Neuronal stem cell (in vitro differentiated cells): ENCODE data around the gene GABBR2.

Source experiments
- DNase-seq: peaks from one replicate; pipeline ENCODE4 v3.0.0-alpha.2; 2013; ENCODE audit warnings: low spot score
- H2AFZ ChIP-seq: one replicate; pipeline ENCODE4 v1.6.1; 2013; ENCODE audit warnings: mild to moderate bottlenecking, low read length, inconsistent platforms
- H2AK5ac ChIP-seq: 2 replicates; pipeline ENCODE4 v1.6.1; 2013; ENCODE audit warnings: low read depth, mild to moderate bottlenecking, inconsistent platforms, low read length, moderate library complexity, mixed read lengths
- H2BK120ac ChIP-seq: 2 replicates; pipeline ENCODE4 v1.6.1; 2013; ENCODE audit warnings: low read depth, mild to moderate bottlenecking, inconsistent platforms, low read length, moderate library complexity, mixed read lengths
- H2BK12ac ChIP-seq: one replicate; pipeline ENCODE4 v1.6.1; 2013; ENCODE audit warnings: low read length, inconsistent platforms
- H2BK15ac ChIP-seq: 2 replicates; pipeline ENCODE4 v1.6.1; 2013; ENCODE audit warnings: mild to moderate bottlenecking, low read length, inconsistent platforms, mixed read lengths
- H2BK5ac ChIP-seq: one replicate; pipeline ENCODE4 v1.6.1; 2013; ENCODE audit warnings: inconsistent platforms, mild to moderate bottlenecking, low read length, moderate library complexity
- H3K14ac ChIP-seq: one replicate; pipeline ENCODE4 v1.6.1; 2013; ENCODE audit warnings: low read length, inconsistent platforms
- H3K18ac ChIP-seq: 2 replicates; pipeline ENCODE4 v1.6.1; 2013; ENCODE audit warnings: low read length, inconsistent platforms
- H3K23ac ChIP-seq: 2 replicates; pipeline ENCODE4 v1.6.1; 2013; ENCODE audit warnings: low read depth, mild to moderate bottlenecking, mixed read lengths, low read length, inconsistent platforms; ENCODE audit not compliant: poor library complexity
- H3K27ac ChIP-seq: replicated peaks from 3 replicates; pipeline ENCODE4 v1.5.1; 2013; ENCODE audit warnings: low read length, inconsistent platforms
- H3K27me3 ChIP-seq, 3 experiments: 2 replicates each; pipeline ENCODE4 v1.6.1; 2013; ENCODE audit warnings: low read length in 3 of 3, mild to moderate bottlenecking in 2 of 3, inconsistent platforms in 1 of 3, low read depth in 1 of 3, mixed read lengths in 1 of 3, moderate library complexity in 1 of 3; ENCODE audit not compliant: control insufficient read depth in 3 of 3, insufficient read depth in 3 of 3
- H3K36me3 ChIP-seq, 2 donors: replicated peaks in 1 of 2; 2 replicates each; pipeline ENCODE4 v1.6.1; 2013; ENCODE audit warnings: low read length in 2 of 2; ENCODE audit not compliant: control insufficient read depth in 2 of 2, insufficient read depth in 2 of 2
- H3K4ac ChIP-seq: 2 replicates; pipeline ENCODE4 v1.6.1; 2013; ENCODE audit warnings: inconsistent platforms, mild to moderate bottlenecking, low read length, moderate library complexity
- H3K4me1 ChIP-seq, 2 donors: 1 replicate in 1 of 2; 2 replicates in 1 of 2; pipeline ENCODE4 v1.6.1; 2013; ENCODE audit warnings: low read length in 2 of 2, low read depth in 1 of 2; ENCODE audit not compliant: control insufficient read depth in 2 of 2, insufficient read depth in 1 of 2
- H3K4me2 ChIP-seq: one replicate; pipeline ENCODE4 v1.6.1; 2013; ENCODE audit warnings: mild to moderate bottlenecking, low read length, inconsistent platforms; ENCODE audit not compliant: insufficient read depth, poor library complexity, severe bottlenecking
- H3K4me3 ChIP-seq, 2 donors: 2 replicates each; pipeline ENCODE4 v1.5.1; 2013; ENCODE audit warnings: low read length in 2 of 2, mild to moderate bottlenecking in 2 of 2, inconsistent platforms in 1 of 2, moderate library complexity in 1 of 2
- H3K79me1 ChIP-seq: one replicate; pipeline ENCODE4 v1.6.1; 2013; ENCODE audit warnings: low read depth, mild to moderate bottlenecking, inconsistent platforms, low read length, moderate library complexity
- H3K9ac ChIP-seq: one replicate; pipeline ENCODE4 v1.6.1; 2013; ENCODE audit warnings: mild to moderate bottlenecking, low read depth, low read length, inconsistent platforms; ENCODE audit not compliant: poor library complexity
- H3K9me3 ChIP-seq, 2 donors: replicated peaks in 1 of 2; 2 replicates each; pipeline versions ENCODE3 to v1.6.1; 2013; ENCODE audit warnings: low read length in 2 of 2, mild to moderate bottlenecking in 2 of 2, inconsistent platforms in 1 of 2, low read depth in 1 of 2, mixed read lengths in 1 of 2, moderate library complexity in 1 of 2; ENCODE audit not compliant: control insufficient read depth in 2 of 2, insufficient read depth in 1 of 2
- H4K8ac ChIP-seq: one replicate; pipeline ENCODE4 v1.6.1; 2013; ENCODE audit warnings: low read depth, mild to moderate bottlenecking, inconsistent platforms, low read length, moderate library complexity
- H4K91ac ChIP-seq: one replicate; pipeline ENCODE4 v1.6.1; 2013; ENCODE audit warnings: low read length, low read depth, mild to moderate bottlenecking, inconsistent platforms; ENCODE audit not compliant: poor library complexity
- WGBS, 2 donors: extraction: QIAGEN DNeasy Blood & Tissue Kit; methylation state at CpG; one replicate each; pipeline ENCODE4 v1.1.7; 2013; ENCODE audit warnings: missing lambda C conversion rate in 2 of 2, mixed read lengths in 1 of 2; ENCODE audit not compliant: insufficient read length in 2 of 2, insufficient replicate concordance in 1 of 2; ENCODE audit errors: extremely low coverage in 2 of 2; 5-methylcytosine and 5-hydroxymethylcytosine counted together

GABBR2 gene

GRCh38 chr9:98347642-98348041, 361.1 kb downstream of the GABBR2 start:
- H3K27ac ChIP-seq, result no peak overlapping the region
- no peak overlapping the region for H2AK5ac ChIP-seq
- peaks cover 0 to 5% of the 10 kb centered on the region in 2 donors for H3K9me3 ChIP-seq
- H2AFZ ChIP-seq, result no peak overlapping the region
- no peak overlapping the region for H3K9ac ChIP-seq
- no peak overlapping the region for H3K18ac ChIP-seq
- H3K14ac ChIP-seq, result no peak overlapping the region
- H2BK15ac ChIP-seq, result no peak overlapping the region
- H3K79me1 ChIP-seq, result no peaks in the 10 kb centered on the region
- no peaks in the 10 kb centered on the region for H3K4me1 ChIP-seq
- H4K8ac ChIP-seq, result no peak overlapping the region
- H3K36me3 ChIP-seq, result no peaks in the 10 kb centered on the region
- no peak overlapping the region for H3K4ac ChIP-seq
- H3K23ac ChIP-seq, result no peak overlapping the region
- no peak overlapping the region for H2BK5ac ChIP-seq
- no peak overlapping the region for H4K91ac ChIP-seq
- no peaks in the 10 kb centered on the region for H3K27me3 ChIP-seq
- H3K4me2 ChIP-seq, result no peak overlapping the region
- H3K4me3 ChIP-seq, result no peak overlapping the region
- no CpG with 5 or more reads among the region's 3 CpGs for WGBS, 2 donors
- H2BK12ac ChIP-seq, result no peak overlapping the region
- H2BK120ac ChIP-seq, result no peak overlapping the region
- DNase-seq, result no peak

DNA sequence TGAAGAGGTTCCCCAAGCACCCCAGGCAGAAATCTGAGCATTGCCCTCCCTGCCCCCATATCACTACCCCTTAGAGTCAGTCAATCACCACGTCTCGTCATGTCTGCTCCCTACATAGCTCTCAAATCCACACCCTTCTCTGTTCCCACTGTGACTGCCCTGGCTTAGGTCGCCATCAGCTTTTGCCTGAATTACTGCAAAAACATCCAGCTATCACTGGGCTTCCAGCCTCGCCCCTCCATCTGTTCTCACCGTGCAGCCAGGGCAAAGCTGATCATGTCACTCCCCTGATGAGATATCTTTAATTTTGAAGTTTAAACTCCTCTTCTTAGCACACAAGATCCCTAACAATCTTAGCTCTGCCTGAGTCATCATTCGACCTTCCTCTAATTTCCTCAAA, 363.7 kb downstream of the GABBR2 start:
- H3K27me3 ChIP-seq, result no peaks in the 10 kb centered on the region
- WGBS, 2 donors, result no CpG with 5 or more reads among the region's 6 CpGs
- no peak overlapping the region for H2AFZ ChIP-seq
- H3K23ac ChIP-seq, result no peak overlapping the region
- DNase-seq, result no peak
- H2BK120ac ChIP-seq, result no peak overlapping the region
- H3K36me3 ChIP-seq, result no peaks in the 10 kb centered on the region
- H3K14ac ChIP-seq, result no peak overlapping the region
- no peak overlapping the region for H4K91ac ChIP-seq
- H4K8ac ChIP-seq, result no peak overlapping the region
- no peak overlapping the region for H3K4ac ChIP-seq
- no peaks in the 10 kb centered on the region for H3K4me1 ChIP-seq
- no peak overlapping the region for H3K9ac ChIP-seq
- H3K4me3 ChIP-seq, result no peak overlapping the region
- no peak overlapping the region for H2AK5ac ChIP-seq
- no peak overlapping the region for H2BK15ac ChIP-seq
- H2BK12ac ChIP-seq, result no peak overlapping the region
- H3K9me3 ChIP-seq, result no peaks in the 10 kb centered on the region
- no peak overlapping the region for H3K27ac ChIP-seq
- H3K4me2 ChIP-seq, result no peak overlapping the region
- H2BK5ac ChIP-seq, result no peak overlapping the region
- H3K79me1 ChIP-seq, result no peaks in the 10 kb centered on the region
- H3K18ac ChIP-seq, result no peak overlapping the region

GRCh38 chr9:98344581-98344980, 364.2 kb downstream of the GABBR2 start:
- Histone ChIP-seq H4K8ac (no peak overlapping the region), H3K9me3 (peaks cover 0 to 3% of the 10 kb centered on the region in 2 donors), H3K79me1 (no peaks in the 10 kb centered on the region), H2BK120ac (no peak overlapping the region), H2BK15ac (no peak overlapping the region), H3K14ac (no peak overlapping the region), H2AFZ (no peak overlapping the region), H3K18ac (no peak overlapping the region), H2BK12ac (no peak overlapping the region), H3K4me2 (no peak overlapping the region), H2BK5ac (no peak overlapping the region), H3K36me3 (no peaks in the 10 kb centered on the region), H3K4me1 (no peaks in the 10 kb centered on the region), H3K4me3 (no peak overlapping the region), H3K9ac (no peak overlapping the region), H3K27me3 (no peaks in the 10 kb centered on the region), H3K4ac (no peak overlapping the region), H3K27ac (no peak overlapping the region), H4K91ac (no peak overlapping the region), H2AK5ac (no peak overlapping the region), H3K23ac (no peak overlapping the region)
- no peak for DNase-seq
- no CpG with 5 or more reads among the region's 4 CpGs for WGBS, 2 donors

DNA sequence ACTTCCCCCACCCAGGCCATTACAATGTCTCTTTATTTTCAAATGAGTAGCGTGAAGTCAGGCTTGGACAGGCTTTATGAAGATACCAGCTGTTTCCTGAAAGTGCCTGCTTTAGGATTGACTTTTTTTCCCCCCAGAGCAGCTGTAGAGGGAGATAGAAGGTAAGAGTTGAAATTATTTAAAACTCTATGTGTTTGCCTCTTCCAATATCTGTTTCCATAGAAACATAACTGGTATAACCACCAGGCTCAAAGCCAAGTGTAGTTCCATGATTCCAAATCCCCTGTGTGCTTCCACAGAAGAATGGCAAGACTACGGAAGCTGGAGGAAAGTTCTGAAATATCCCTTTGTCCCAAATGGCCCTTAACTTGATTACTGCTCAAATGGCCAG, 365.9 kb downstream of the GABBR2 start:
- no peak overlapping the region for H3K27ac ChIP-seq
- no peak overlapping the region for H2BK5ac ChIP-seq
- peaks cover 0 to 3% of the 10 kb centered on the region in 2 donors for H3K9me3 ChIP-seq
- no peak overlapping the region for H3K9ac ChIP-seq
- H3K23ac ChIP-seq, result no peak overlapping the region
- DNase-seq, result no peak
- H2BK120ac ChIP-seq, result no peak overlapping the region
- H3K14ac ChIP-seq, result no peak overlapping the region
- H3K4me1 ChIP-seq, result no peaks in the 10 kb centered on the region
- no peak overlapping the region for H4K91ac ChIP-seq
- no peaks in the 10 kb centered on the region for H3K27me3 ChIP-seq
- no peak overlapping the region for H3K18ac ChIP-seq
- WGBS, 2 donors, result no CpG with 5 or more reads among the region's 2 CpGs
- no peak overlapping the region for H2AK5ac ChIP-seq
- no peak overlapping the region for H3K4me2 ChIP-seq
- H3K79me1 ChIP-seq, result no peaks in the 10 kb centered on the region
- H2AFZ ChIP-seq, result no peak overlapping the region
- no peak overlapping the region for H4K8ac ChIP-seq
- H2BK15ac ChIP-seq, result no peak overlapping the region
- H3K4ac ChIP-seq, result no peak overlapping the region
- H3K4me3 ChIP-seq, result no peak overlapping the region
- no peaks in the 10 kb centered on the region for H3K36me3 ChIP-seq
- no peak overlapping the region for H2BK12ac ChIP-seq
